ENCODE measurements around the gene UBR4. TPM values are rescaled to one million over a fixed set of nuclear protein-coding genes. Genes with fewer than 3 reads are reported as not detected.
A peak's percentile ranks its signal among the peaks of the same experiment; 100 is the strongest.

Gene UBR4
- total RNA-seq, 5 donors from 2014 or later (not counting 1 experiment from before 2014, with no cell fraction given), result 139 to 156 (median 147) TPM

DNA sequence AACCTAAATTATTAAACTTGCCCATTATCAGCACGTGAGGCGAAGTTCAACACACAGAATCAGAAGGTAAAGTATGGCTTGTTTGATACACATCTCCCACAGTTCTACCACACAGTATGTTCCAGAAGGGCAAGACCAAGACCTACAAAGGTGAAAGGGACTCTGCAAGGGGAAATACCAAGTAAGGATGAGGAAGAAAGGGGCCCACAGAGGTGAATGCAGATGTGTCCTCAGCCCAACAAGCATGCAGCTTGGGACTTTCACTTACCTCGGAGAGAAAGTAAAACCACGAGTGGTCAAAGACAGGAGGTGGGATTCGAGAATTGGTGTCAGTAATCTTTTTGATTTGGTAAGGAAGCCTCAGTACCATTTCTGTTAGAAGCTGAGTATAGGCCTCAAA is 85.8 kb downstream of the UBR4 start:
- ATAC-seq (replicated peaks in 1 of 4) (peak; percentile 30 to 61 (median 40)), DNase-seq (peak in 1 of 35 experiments; percentile 13)
- POLR2A ChIA-PET, result no interaction called here
- H3K4me1 ChIP-seq (ENCODE audit: control insufficient read depth in 1 of 2, extremely low read depth in 1 of 2, insufficient read depth in 2 of 2, low read length in 2 of 2), result peaks cover 7 to 19% of the 10 kb centered on the region in 2 experiments
- H3K9me3 Mint-ChIP-seq, result no peaks in the 10 kb centered on the region
- H3K27me3 ChIP-seq (replicated peaks in 1 of 2; ENCODE audit: control insufficient read depth in 2 of 2, extremely low read depth in 1 of 2, insufficient read depth in 2 of 2, low read length in 1 of 2), result no peaks in the 10 kb centered on the region
- peaks cover 87% of the 10 kb centered on the region for H3K36me3 Mint-ChIP-seq
- no peak overlapping the region for H3K4me3 ChIP-seq (ENCODE audit: control insufficient read depth in 1 of 2, extremely low read depth in 1 of 2, low read length in 1 of 2)
- peaks cover 13 to 99% of the 10 kb centered on the region in 2 donors for H3K36me3 ChIP-seq (ENCODE audit: control insufficient read depth in 2 of 2, extremely low read depth in 1 of 2, insufficient read depth in 1 of 2, low read length in 1 of 2)
- WGBS (ENCODE audit: insufficient coverage), result 0% methylated on average over 1 of the region's 5 CpGs
- H3K4me3 Mint-ChIP-seq, result peak overlapping the region in 1 of 3 donors; percentile 13
- no peaks in the 10 kb centered on the region for H3K27me3 Mint-ChIP-seq
- H3K4me1 Mint-ChIP-seq, result peaks cover 23 to 31% (median 25%) of the 10 kb centered on the region in 3 donors
- peak overlapping the region; percentile 30 for H3K27ac ChIP-seq (ENCODE audit: low read length)
- CTCF ChIA-PET, result no interaction called here
- H3K27ac Mint-ChIP-seq, result peak overlapping the region; percentile 85 to 87
- H3K9me3 ChIP-seq, result no peaks in the 10 kb centered on the region

DNA sequence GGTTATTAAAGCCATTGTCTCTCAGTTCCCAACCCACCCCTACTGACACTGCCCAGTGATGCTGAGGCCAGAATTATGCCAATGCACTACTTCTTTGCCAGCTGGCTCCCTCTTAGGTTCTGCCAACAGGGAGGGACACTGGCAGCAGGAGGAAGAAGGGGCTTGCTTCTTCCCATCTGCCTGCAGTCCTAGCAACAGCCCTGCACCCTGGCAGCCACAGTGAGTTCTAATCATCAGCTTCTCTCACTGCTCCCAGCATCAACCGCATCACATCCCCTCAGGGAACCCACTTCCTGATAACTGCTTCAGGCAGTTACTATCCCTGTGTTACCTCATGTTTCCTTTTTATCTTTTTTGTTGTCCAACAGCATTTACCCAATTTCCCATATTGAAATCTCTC is 86.2 kb downstream of the UBR4 start:
- peak in 23 of 35 experiments; percentile 1 to 41 (median 18) for DNase-seq
- peak; percentile 91 to 96 (median 94) for ATAC-seq (replicated peaks in 1 of 4)
- Mint-ChIP-seq H3K27me3 (no peaks in the 10 kb centered on the region), H3K36me3 (peaks cover 89% of the 10 kb centered on the region), H3K4me3 (peak overlapping the region in 1 of 3 donors; percentile 13), H3K27ac (peak overlapping the region; percentile 85 to 87), H3K4me1 (peaks cover 23 to 31% (median 25%) of the 10 kb centered on the region in 3 donors), H3K9me3 (no peaks in the 10 kb centered on the region)
- WGBS (ENCODE audit: insufficient coverage), result 10% methylated on average over 1 of the region's 1 CpG
- H3K9me3 ChIP-seq, result no peaks in the 10 kb centered on the region
- peaks cover 11 to 99% of the 10 kb centered on the region in 2 donors for H3K36me3 ChIP-seq (ENCODE audit: control insufficient read depth in 2 of 2, extremely low read depth in 1 of 2, insufficient read depth in 1 of 2, low read length in 1 of 2)
- peak overlapping the region; percentile 30 for H3K27ac ChIP-seq (ENCODE audit: low read length)
- POLR2A ChIA-PET, result interaction anchor here (0.6 kb wide), 3 partner anchors 17 to 218 kb away, joined by 4 to 5 read pairs (median 4); no protein-coding TSS in a partner anchor
- no peaks in the 10 kb centered on the region for H3K27me3 ChIP-seq (replicated peaks in 1 of 2; ENCODE audit: control insufficient read depth in 2 of 2, extremely low read depth in 1 of 2, insufficient read depth in 2 of 2, low read length in 1 of 2)
- no peak overlapping the region for H3K4me3 ChIP-seq (ENCODE audit: control insufficient read depth in 1 of 2, extremely low read depth in 1 of 2, low read length in 1 of 2)
- CTCF ChIA-PET, result interaction anchor here (0.6 to 0.7 kb wide), 2 partner anchors 211 to 468 kb away, joined by 3 to 4 read pairs; no protein-coding TSS in a partner anchor
- H3K4me1 ChIP-seq (ENCODE audit: control insufficient read depth in 1 of 2, extremely low read depth in 1 of 2, insufficient read depth in 2 of 2, low read length in 2 of 2), result peaks cover 7 to 19% of the 10 kb centered on the region in 2 experiments

DNA sequence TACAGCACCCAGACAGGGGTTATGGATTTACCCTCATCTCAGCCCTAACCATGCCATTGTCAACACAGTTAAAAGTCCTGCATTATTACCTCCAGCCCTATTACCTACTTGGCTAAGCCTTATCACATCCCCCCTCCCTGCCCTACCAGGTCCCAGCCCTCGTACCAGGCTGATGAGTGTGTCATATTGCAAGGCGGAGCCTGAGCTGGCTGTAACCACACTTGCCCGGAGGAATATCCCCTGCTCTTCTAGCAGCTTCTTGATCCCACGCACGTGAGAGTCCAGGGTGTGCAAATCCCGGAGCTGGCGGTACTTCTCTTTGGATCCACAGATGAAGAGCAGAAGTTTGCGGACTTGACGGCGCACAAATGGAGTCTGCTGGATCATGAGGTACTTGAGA is 87.4 kb downstream of the UBR4 start:
- Mint-ChIP-seq H3K4me3 (no peak overlapping the region), H3K4me1 (peaks cover 23 to 31% (median 25%) of the 10 kb centered on the region in 3 donors), H3K27me3 (no peaks in the 10 kb centered on the region), H3K36me3 (peaks cover 86% of the 10 kb centered on the region), H3K9me3 (no peaks in the 10 kb centered on the region), H3K27ac (no peak overlapping the region)
- no peak overlapping the region for H3K4me3 ChIP-seq (ENCODE audit: control insufficient read depth in 1 of 2, extremely low read depth in 1 of 2, low read length in 1 of 2)
- H3K4me1 ChIP-seq (ENCODE audit: control insufficient read depth in 1 of 2, extremely low read depth in 1 of 2, insufficient read depth in 2 of 2, low read length in 2 of 2), result peaks cover 7 to 19% of the 10 kb centered on the region in 2 experiments
- DNase-seq (no peak), ATAC-seq (replicated peaks in 1 of 4) (no peak)
- no peaks in the 10 kb centered on the region for H3K9me3 ChIP-seq
- H3K27me3 ChIP-seq (replicated peaks in 1 of 2; ENCODE audit: control insufficient read depth in 2 of 2, extremely low read depth in 1 of 2, insufficient read depth in 2 of 2, low read length in 1 of 2), result no peaks in the 10 kb centered on the region
- POLR2A ChIA-PET, result no interaction called here
- 91% methylated on average over 5 of the region's 10 CpGs for WGBS (ENCODE audit: insufficient coverage)
- H3K36me3 ChIP-seq (ENCODE audit: control insufficient read depth in 2 of 2, extremely low read depth in 1 of 2, insufficient read depth in 1 of 2, low read length in 1 of 2), result peaks cover 9 to 97% of the 10 kb centered on the region in 2 donors
- no peak overlapping the region for H3K27ac ChIP-seq (ENCODE audit: low read length)
- CTCF ChIA-PET, result no interaction called here

DNA sequence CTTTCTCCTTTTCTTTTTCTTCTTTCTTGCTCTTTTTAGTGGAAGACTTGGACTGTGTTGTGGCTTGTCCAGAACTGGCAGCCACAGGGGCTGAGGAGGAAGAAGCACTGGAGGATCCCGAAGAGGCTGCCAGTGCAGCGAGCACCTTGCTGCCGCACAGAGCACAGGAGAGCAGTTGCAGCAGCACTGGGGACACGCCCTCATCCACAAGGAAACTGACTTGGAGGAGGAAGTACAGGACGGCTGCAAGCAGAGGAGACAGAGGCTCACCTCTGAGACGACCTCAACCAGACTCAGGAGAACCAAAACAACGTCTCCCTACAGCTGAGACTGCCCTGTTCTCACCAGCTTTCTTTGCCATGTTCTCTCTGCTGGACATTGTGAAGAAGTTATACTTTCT is 88.9 kb downstream of the UBR4 start:
- no peak for ATAC-seq (replicated peaks in 1 of 4)
- no peak overlapping the region for H3K4me3 Mint-ChIP-seq
- Histone ChIP-seq H3K27ac (ENCODE audit: low read length) (no peak overlapping the region), H3K36me3 (ENCODE audit: control insufficient read depth in 2 of 2, extremely low read depth in 1 of 2, insufficient read depth in 1 of 2, low read length in 1 of 2) (peaks cover 18 to 97% of the 10 kb centered on the region in 2 donors), H3K27me3 (replicated peaks in 1 of 2; ENCODE audit: control insufficient read depth in 2 of 2, extremely low read depth in 1 of 2, insufficient read depth in 2 of 2, low read length in 1 of 2) (no peaks in the 10 kb centered on the region), H3K4me1 (ENCODE audit: control insufficient read depth in 1 of 2, extremely low read depth in 1 of 2, insufficient read depth in 2 of 2, low read length in 2 of 2) (peaks cover 7 to 19% of the 10 kb centered on the region in 2 experiments), H3K4me3 (ENCODE audit: control insufficient read depth in 1 of 2, extremely low read depth in 1 of 2, low read length in 1 of 2) (no peak overlapping the region), H3K9me3 (no peaks in the 10 kb centered on the region)
- H3K36me3 Mint-ChIP-seq, result peaks cover 84% of the 10 kb centered on the region
- no peak for DNase-seq
- 90% methylated on average over 5 of the region's 7 CpGs for WGBS (ENCODE audit: insufficient coverage)
- H3K27ac Mint-ChIP-seq, result no peak overlapping the region
- H3K27me3 Mint-ChIP-seq, result no peaks in the 10 kb centered on the region
- POLR2A ChIA-PET, result interaction anchor here in 1 of 2 donors (0.5 kb wide), 1 partner anchor 24 kb away, joined by 3 read pairs; no protein-coding TSS in a partner anchor
- CTCF ChIA-PET, result no interaction called here
- H3K4me1 Mint-ChIP-seq, result peaks cover 23 to 31% (median 23%) of the 10 kb centered on the region in 3 donors
- H3K9me3 Mint-ChIP-seq, result no peaks in the 10 kb centered on the region

DNA sequence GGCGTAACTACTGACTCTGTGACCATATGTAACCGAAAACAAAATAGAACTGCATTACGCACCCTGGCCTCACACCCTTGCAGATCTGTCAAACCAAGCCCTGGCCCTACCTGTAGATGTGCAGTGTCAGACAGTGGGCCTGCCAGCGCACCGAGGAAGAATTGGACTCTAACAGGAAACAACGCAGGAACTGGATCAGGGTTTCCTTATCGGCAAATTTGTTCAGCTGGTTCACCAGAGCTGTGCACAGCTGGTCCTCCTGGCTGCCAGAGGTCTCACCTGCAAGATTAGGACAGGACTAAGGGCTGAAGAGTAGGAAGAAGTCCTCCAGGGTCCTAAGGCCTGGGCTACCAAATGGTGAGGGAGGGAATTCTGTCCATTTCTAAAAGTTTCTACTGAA is 90.0 kb downstream of the UBR4 start:
- ChIA-PET CTCF (no interaction called here), POLR2A (no interaction called here)
- Histone ChIP-seq H3K4me1 (ENCODE audit: control insufficient read depth in 1 of 2, extremely low read depth in 1 of 2, insufficient read depth in 2 of 2, low read length in 2 of 2) (peaks cover 7 to 19% of the 10 kb centered on the region in 2 experiments), H3K27me3 (replicated peaks in 1 of 2; ENCODE audit: control insufficient read depth in 2 of 2, extremely low read depth in 1 of 2, insufficient read depth in 2 of 2, low read length in 1 of 2) (no peaks in the 10 kb centered on the region), H3K9me3 (no peaks in the 10 kb centered on the region), H3K36me3 (ENCODE audit: control insufficient read depth in 2 of 2, extremely low read depth in 1 of 2, insufficient read depth in 1 of 2, low read length in 1 of 2) (peaks cover 21 to 97% of the 10 kb centered on the region in 2 donors), H3K27ac (ENCODE audit: low read length) (no peak overlapping the region), H3K4me3 (ENCODE audit: control insufficient read depth in 1 of 2, extremely low read depth in 1 of 2, low read length in 1 of 2) (no peak overlapping the region)
- Mint-ChIP-seq H3K27ac (no peak overlapping the region), H3K9me3 (no peaks in the 10 kb centered on the region), H3K4me1 (peaks cover 17 to 26% (median 20%) of the 10 kb centered on the region in 3 donors), H3K27me3 (no peaks in the 10 kb centered on the region), H3K36me3 (peaks cover 81% of the 10 kb centered on the region), H3K4me3 (no peak overlapping the region)
- WGBS (ENCODE audit: insufficient coverage), result 98% methylated on average over 5 of the region's 7 CpGs
- ATAC-seq (replicated peaks in 1 of 4) (no peak), DNase-seq (no peak)

DNA sequence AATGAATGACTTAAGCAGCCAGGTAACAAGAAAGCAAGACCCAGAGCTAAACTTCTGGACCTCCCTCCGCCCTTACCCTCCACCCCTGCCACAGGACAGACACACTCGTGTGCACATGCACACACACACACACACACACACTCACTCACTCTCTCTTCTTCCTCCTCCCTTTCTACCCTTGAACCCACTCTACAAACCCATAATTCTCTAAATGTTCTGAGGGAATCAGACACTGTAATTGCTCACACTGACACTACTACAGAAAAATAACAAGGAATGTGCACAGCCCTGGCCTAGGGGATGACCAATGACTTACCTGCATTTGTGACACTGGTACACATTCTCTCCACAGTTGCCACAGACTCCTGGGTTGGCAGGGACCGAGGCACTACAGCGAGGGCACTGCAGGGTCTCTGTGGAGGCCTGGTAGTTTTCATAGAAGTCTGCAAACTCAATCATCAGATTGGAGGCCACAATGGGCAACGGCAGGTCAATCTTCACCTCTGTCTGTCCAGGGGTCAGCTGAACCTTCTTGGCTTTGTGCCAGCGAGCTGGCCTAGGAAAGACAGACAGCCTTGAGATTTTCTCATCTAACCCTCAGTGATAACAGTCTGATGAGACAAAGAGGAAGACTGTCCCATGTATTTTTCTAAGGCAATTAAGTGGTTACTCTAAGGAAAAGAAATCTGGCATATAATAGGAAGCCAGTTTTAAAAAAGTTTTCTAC is 94.8 kb downstream of the UBR4 start:
- Mint-ChIP-seq H3K27me3 (no peaks in the 10 kb centered on the region), H3K4me3 (no peak overlapping the region), H3K36me3 (peaks cover 82% of the 10 kb centered on the region), H3K4me1 (no peaks in the 10 kb centered on the region), H3K9me3 (no peaks in the 10 kb centered on the region), H3K27ac (peak overlapping the region in 1 of 2 donors; percentile 53)
- DNase-seq (no peak), ATAC-seq (replicated peaks in 1 of 4) (no peak)
- Histone ChIP-seq H3K4me3 (ENCODE audit: control insufficient read depth in 1 of 2, extremely low read depth in 1 of 2, low read length in 1 of 2) (no peak overlapping the region), H3K4me1 (ENCODE audit: control insufficient read depth in 1 of 2, extremely low read depth in 1 of 2, insufficient read depth in 2 of 2, low read length in 2 of 2) (no peaks in the 10 kb centered on the region), H3K9me3 (no peaks in the 10 kb centered on the region), H3K36me3 (ENCODE audit: control insufficient read depth in 2 of 2, extremely low read depth in 1 of 2, insufficient read depth in 1 of 2, low read length in 1 of 2) (peaks cover 40 to 97% of the 10 kb centered on the region in 2 donors), H3K27ac (ENCODE audit: low read length) (no peak overlapping the region), H3K27me3 (replicated peaks in 1 of 2; ENCODE audit: control insufficient read depth in 2 of 2, extremely low read depth in 1 of 2, insufficient read depth in 2 of 2, low read length in 1 of 2) (no peaks in the 10 kb centered on the region)
- CTCF ChIA-PET, result no interaction called here
- POLR2A ChIA-PET, result no interaction called here
- 96% methylated on average over 2 of the region's 6 CpGs for WGBS (ENCODE audit: insufficient coverage)
